SK-N-SH (cell line): Measurements from ENCODE around the gene FMO1. TPM values are rescaled to one million over a fixed set of nuclear protein-coding genes. Genes with fewer than 3 reads are reported as not detected.

Experiments
- CTCF ChIA-PET: fragments of 300-600, 350-600 bp; formaldehyde crosslinking; extraction: SDS; loops from one replicate; lab custom pipeline; 2021; lab: Yijun Ruan, JAX
- POLR2A ChIA-PET: fragments of 350-600 bp; sonication (Branson Sonifier 250); formaldehyde crosslinking; extraction: SDS; loops from one replicate; lab custom pipeline; 2020; ENCODE audit warnings: antibody characterized with exemption, inconsistent platforms; lab: Yijun Ruan, JAX
- DNase-seq: peaks from one replicate; pipeline ENCODE4 v3.0.0; 2012
- H2AFZ ChIP-seq: fragments of 200-600 bp; sonication (generic); 2 replicates; pipeline ENCODE4 v1.8.1; 2016; ENCODE audit warnings: antibody characterized with exemption, mild to moderate bottlenecking, low read depth
- H3F3A ChIP-seq: fragments of 200-600 bp; sonication (generic); replicated peaks from 2 replicates; pipeline ENCODE3; 2016; ENCODE audit warnings: antibody characterized with exemption, mild to moderate bottlenecking; ENCODE audit not compliant: insufficient read depth
- H3K27ac ChIP-seq, 2 experiments: fragments of 200-500 bp in 1 of 2; fragments of 200-600 bp in 1 of 2; sonication (Bioruptor generic) in 1 of 2; sonication (generic), shearing (Covaris generic) in 1 of 2; 2 replicates each; pipeline versions ENCODE4 v1.5.1 to v1.6.1; 2014 to 2016; ENCODE audit warnings: low read depth in 2 of 2, inconsistent platforms in 1 of 2, low read length in 1 of 2, mild to moderate bottlenecking in 1 of 2, mixed read lengths in 1 of 2
- H3K27me3 ChIP-seq: fragments of 200-600 bp; sonication (generic), shearing (Covaris generic); 2 replicates; pipeline ENCODE4 v1.6.1; 2016; ENCODE audit warnings: mixed run types; ENCODE audit not compliant: insufficient read depth
- H3K36me3 ChIP-seq, 2 experiments: fragments of 200-500 bp in 1 of 2; fragments of 200-600 bp in 1 of 2; sonication (Bioruptor generic) in 1 of 2; sonication (generic) in 1 of 2; replicated peaks in 1 of 2; 2 replicates each; pipeline versions ENCODE3 to v1.5.1; 2014 to 2016; ENCODE audit warnings: low read length in 1 of 2, mild to moderate bottlenecking in 1 of 2; ENCODE audit not compliant: insufficient read depth in 2 of 2, control insufficient read depth in 1 of 2
- H3K4me1 ChIP-seq, 2 experiments: fragments of 200-500 bp in 1 of 2; fragments of 200-600 bp in 1 of 2; sonication (Bioruptor generic) in 1 of 2; sonication (generic), shearing (Covaris generic) in 1 of 2; 2 replicates each; pipeline versions ENCODE4 v1.5.1 to v1.6.1; 2014 to 2016; ENCODE audit warnings: low read depth in 1 of 2, low read length in 1 of 2, mixed run types in 1 of 2; ENCODE audit not compliant: insufficient read depth in 2 of 2, control insufficient read depth in 1 of 2
- H3K4me2 ChIP-seq: fragments of 200-600 bp; sonication (generic), shearing (Covaris generic); 2 replicates; pipeline ENCODE4 v1.6.1; 2017; ENCODE audit warnings: mixed run types
- H3K4me3 ChIP-seq, 2 experiments: fragments of 200-500 bp in 1 of 2; fragments of 200-600 bp in 1 of 2; sonication (Bioruptor generic) in 1 of 2; sonication (generic), shearing (Covaris generic) in 1 of 2; 2 replicates each; pipeline versions ENCODE4 v1.5.1 to v1.8.1; 2014 to 2016; ENCODE audit warnings: low read depth in 2 of 2, inconsistent platforms in 1 of 2, low read length in 1 of 2, mild to moderate bottlenecking in 1 of 2, mixed read lengths in 1 of 2, moderate library complexity in 1 of 2
- H3K79me2 ChIP-seq: fragments of 200-600 bp; sonication (generic); 2 replicates; pipeline ENCODE4 v1.8.1; 2017; ENCODE audit warnings: mild to moderate bottlenecking; ENCODE audit not compliant: insufficient read depth
- H3K9ac ChIP-seq: fragments of 200-600 bp; sonication (generic); 2 replicates; pipeline ENCODE4 v1.6.1; 2017; ENCODE audit warnings: mixed run types
- H3K9me2 ChIP-seq: fragments of 200-600 bp; sonication (generic); 2 replicates; pipeline ENCODE4 v1.6.1; 2017; ENCODE audit warnings: mixed run types
- H3K9me3 ChIP-seq: fragments of 200-600 bp; sonication (generic); 2 replicates; pipeline ENCODE4 v1.6.1; 2017; ENCODE audit warnings: mixed run types, mild to moderate bottlenecking, moderate library complexity
- H4K20me1 ChIP-seq: fragments of 200-600 bp; sonication (generic); 2 replicates; pipeline ENCODE4 v1.6.1; 2017; ENCODE audit warnings: mild to moderate bottlenecking, mixed run types; ENCODE audit not compliant: insufficient read depth
- CHD2 ChIP-seq: fragments of 150-350 bp; IDR thresholded peaks from 2 replicates; pipeline ENCODE4 v1.6.1; 2018; ENCODE audit warnings: low read length; ENCODE audit not compliant: partially characterized antibody
- ELF1 ChIP-seq: IDR thresholded peaks from 2 replicates; pipeline ENCODE4 v1.4.0; 2012
- FOXJ3 ChIP-seq: sonication (generic); formaldehyde crosslinking; IDR thresholded peaks from 2 replicates; pipeline ENCODE4 v1.5.1; 2020; ENCODE audit warnings: mild to moderate bottlenecking, missing genetic modification reagents
- FOXM1 ChIP-seq: IDR thresholded peaks from 2 replicates; pipeline ENCODE4 v1.4.0; 2012; ENCODE audit warnings: low read depth, mild to moderate bottlenecking
- IRF3 ChIP-seq: fragments of 150-350 bp; IDR thresholded peaks from 2 replicates; pipeline ENCODE4 v1.6.1; 2016; ENCODE audit warnings: mild to moderate bottlenecking, low read depth, low read length
- JUND ChIP-seq: IDR thresholded peaks from 2 replicates; pipeline ENCODE4 v1.4.0; 2012
- NFIC ChIP-seq: IDR thresholded peaks from 2 replicates; pipeline ENCODE4 v1.4.0; 2012; ENCODE audit warnings: borderline replicate concordance
- POLR2AphosphoS5 ChIP-seq: IDR thresholded peaks from 2 replicates; pipeline ENCODE4 v1.6.1; 2012; ENCODE audit warnings: low read depth, low read length
- RAD21 ChIP-seq: IDR thresholded peaks from 2 replicates; pipeline ENCODE4 v1.6.1; 2012; ENCODE audit warnings: mild to moderate bottlenecking, low read length
- RCOR1 ChIP-seq: fragments of 150-350 bp; IDR thresholded peaks from 2 replicates; pipeline ENCODE4 v1.6.1; 2017; ENCODE audit warnings: antibody characterized with exemption, low read length
- RFX5 ChIP-seq: IDR thresholded peaks from 2 replicates; pipeline ENCODE4 v1.6.1; 2012; ENCODE audit warnings: mild to moderate bottlenecking, improper control_type of control experiment, low read length
- RXRA ChIP-seq: IDR thresholded peaks from 2 replicates; pipeline ENCODE4 v1.4.0; 2012; ENCODE audit warnings: low read depth, mild to moderate bottlenecking, borderline replicate concordance
- SMC3 ChIP-seq: IDR thresholded peaks from 2 replicates; pipeline ENCODE4 v1.6.1; 2012; ENCODE audit warnings: low read depth, low read length, improper control_type of control experiment
- TEAD4 ChIP-seq: IDR thresholded peaks from 2 replicates; pipeline ENCODE4 v1.4.0; 2012; ENCODE audit warnings: mild to moderate bottlenecking, borderline replicate concordance; ENCODE audit not compliant: insufficient read depth
- YY1 ChIP-seq: IDR thresholded peaks from 2 replicates; pipeline ENCODE4 v1.4.0; 2012; ENCODE audit warnings: low read depth, mild to moderate bottlenecking
- WGBS: methylation state at CpG from one replicate; pipeline ENCODE4 v1.1.6; 2017; ENCODE audit warnings: low lambda C conversion rate; 5-methylcytosine and 5-hydroxymethylcytosine counted together
- polyA plus RNA-seq, 3 experiments: library from polyadenylated mRNA; depleted of rRNA; stranded (reverse); fragments of >200 nt; gene quantifications; 2 replicates each; pipeline ENCODE4 v1.2.3, GENCODE V29; 2012
- TF ChIP-seq, protein P1 (sequence below): fragments of 150-350 bp; IDR thresholded peaks from 2 replicates; pipeline ENCODE4 v1.6.1; 2017; ENCODE audit warnings: antibody characterized with exemption, low read length, low read depth, borderline replicate concordance
- TF ChIP-seq, protein P2 (sequence below): IDR thresholded peaks from 2 replicates; pipeline ENCODE4; 2012
- TF ChIP-seq, protein P3 (sequence below): IDR thresholded peaks from 2 replicates; pipeline ENCODE4 v1.4.0; 2012; ENCODE audit warnings: low read depth
- TF ChIP-seq, protein P4 (sequence below): fragments of 200-600 bp; sonication (generic); IDR thresholded peaks from 2 replicates; pipeline ENCODE4 v1.6.1; 2017; ENCODE audit warnings: antibody characterized with exemption, mild to moderate bottlenecking, moderate library complexity

The FMO1 gene
- polyA plus RNA-seq, 1 of the 3 experiments (the other 2 are of a cell fraction) = not detected

GRCh38 chr1:171258429-171258828, 10.1 kb downstream of the FMO1 start:
- Histone ChIP-seq H3K9ac (no peak overlapping the region), H3K79me2 (no peaks in the 10 kb centered on the region), H3K27ac (no peak overlapping the region), H3K9me2 (no peaks in the 10 kb centered on the region), H3K27me3 (peaks cover 67% of the 10 kb centered on the region; the same call in 1 of the 2 replicates), H4K20me1 (no peaks in the 10 kb centered on the region), H3K4me1 (peaks cover 0 to 6% of the 10 kb centered on the region in 2 experiments; a peak in 2 of 4 replicates), H2AFZ (no peak overlapping the region), H3K4me2 (no peak overlapping the region), H3F3A (peaks cover 7% of the 10 kb centered on the region), H3K4me3 (no peak overlapping the region; a peak in 1 of 4 replicates), H3K9me3 (no peaks in the 10 kb centered on the region), H3K36me3 (peaks cover 0 to 4% of the 10 kb centered on the region in 2 experiments)
- no peak for DNase-seq
- TF ChIP-seq TEAD4 (no peak), ELF1 (no peak), CHD2 (no peak), RXRA (no peak), FOXJ3 (CRISPR knock-in tag) (no peak), FOXM1 (no peak)
- TF ChIP-seq, protein P1, sequence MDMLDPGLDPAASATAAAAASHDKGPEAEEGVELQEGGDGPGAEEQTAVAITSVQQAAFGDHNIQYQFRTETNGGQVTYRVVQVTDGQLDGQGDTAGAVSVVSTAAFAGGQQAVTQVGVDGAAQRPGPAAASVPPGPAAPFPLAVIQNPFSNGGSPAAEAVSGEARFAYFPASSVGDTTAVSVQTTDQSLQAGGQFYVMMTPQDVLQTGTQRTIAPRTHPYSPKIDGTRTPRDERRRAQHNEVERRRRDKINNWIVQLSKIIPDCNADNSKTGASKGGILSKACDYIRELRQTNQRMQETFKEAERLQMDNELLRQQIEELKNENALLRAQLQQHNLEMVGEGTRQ = no peak
- ChIA-PET CTCF (interaction anchor here (0.8 to 4.0 kb wide), 2 partner anchors 13 to 55 kb away, joined by 3 to 22 read pairs; partner anchors contain the start of gene FMO4), POLR2A (no interaction called here)
- 34% methylated on average over 3 of the region's 3 CpGs for WGBS

GRCh38 chr1:171258943-171259342, 10.6 kb downstream of the FMO1 start:
- CTCF ChIA-PET = interaction anchor here (0.5 to 4.0 kb wide), 3 partner anchors 13 to 55 kb away, joined by 3 to 22 read pairs (median 3); partner anchors contain the start of gene FMO4
- no peak overlapping the region for H2AFZ ChIP-seq
- POLR2A ChIA-PET = no interaction called here

More at GRCh38 chr1:171258943-171259342, 10.6 kb downstream of the FMO1 start:
- DNase-seq = no peak
- WGBS = 14% methylated on average over 2 of the region's 2 CpGs
- H3F3A ChIP-seq = peaks cover 7% of the 10 kb centered on the region
- TF ChIP-seq JUND (no peak), RAD21 (no peak), TEAD4 (no peak), RFX5 (no peak), NFIC (no peak), YY1 (no peak), SMC3 (no peak), RCOR1 (no peak), POLR2AphosphoS5 (no peak), IRF3 (no peak)
- TF ChIP-seq, protein P2, sequence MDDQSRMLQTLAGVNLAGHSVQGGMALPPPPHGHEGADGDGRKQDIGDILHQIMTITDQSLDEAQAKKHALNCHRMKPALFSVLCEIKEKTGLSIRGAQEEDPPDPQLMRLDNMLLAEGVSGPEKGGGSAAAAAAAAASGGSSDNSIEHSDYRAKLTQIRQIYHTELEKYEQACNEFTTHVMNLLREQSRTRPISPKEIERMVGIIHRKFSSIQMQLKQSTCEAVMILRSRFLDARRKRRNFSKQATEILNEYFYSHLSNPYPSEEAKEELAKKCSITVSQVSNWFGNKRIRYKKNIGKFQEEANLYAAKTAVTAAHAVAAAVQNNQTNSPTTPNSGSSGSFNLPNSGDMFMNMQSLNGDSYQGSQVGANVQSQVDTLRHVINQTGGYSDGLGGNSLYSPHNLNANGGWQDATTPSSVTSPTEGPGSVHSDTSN = no peak
- TF ChIP-seq, protein P3, sequence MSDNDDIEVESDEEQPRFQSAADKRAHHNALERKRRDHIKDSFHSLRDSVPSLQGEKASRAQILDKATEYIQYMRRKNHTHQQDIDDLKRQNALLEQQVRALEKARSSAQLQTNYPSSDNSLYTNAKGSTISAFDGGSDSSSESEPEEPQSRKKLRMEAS = no peak
- TF ChIP-seq, protein P4, sequence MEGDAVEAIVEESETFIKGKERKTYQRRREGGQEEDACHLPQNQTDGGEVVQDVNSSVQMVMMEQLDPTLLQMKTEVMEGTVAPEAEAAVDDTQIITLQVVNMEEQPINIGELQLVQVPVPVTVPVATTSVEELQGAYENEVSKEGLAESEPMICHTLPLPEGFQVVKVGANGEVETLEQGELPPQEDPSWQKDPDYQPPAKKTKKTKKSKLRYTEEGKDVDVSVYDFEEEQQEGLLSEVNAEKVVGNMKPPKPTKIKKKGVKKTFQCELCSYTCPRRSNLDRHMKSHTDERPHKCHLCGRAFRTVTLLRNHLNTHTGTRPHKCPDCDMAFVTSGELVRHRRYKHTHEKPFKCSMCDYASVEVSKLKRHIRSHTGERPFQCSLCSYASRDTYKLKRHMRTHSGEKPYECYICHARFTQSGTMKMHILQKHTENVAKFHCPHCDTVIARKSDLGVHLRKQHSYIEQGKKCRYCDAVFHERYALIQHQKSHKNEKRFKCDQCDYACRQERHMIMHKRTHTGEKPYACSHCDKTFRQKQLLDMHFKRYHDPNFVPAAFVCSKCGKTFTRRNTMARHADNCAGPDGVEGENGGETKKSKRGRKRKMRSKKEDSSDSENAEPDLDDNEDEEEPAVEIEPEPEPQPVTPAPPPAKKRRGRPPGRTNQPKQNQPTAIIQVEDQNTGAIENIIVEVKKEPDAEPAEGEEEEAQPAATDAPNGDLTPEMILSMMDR = no peak
- H3K4me1 ChIP-seq = peaks cover 0 to 6% of the 10 kb centered on the region in 2 experiments; a peak in 2 of 4 replicates
- peaks cover 0 to 4% of the 10 kb centered on the region in 2 experiments for H3K36me3 ChIP-seq
- peaks cover 66% of the 10 kb centered on the region; the same call in 1 of the 2 replicates for H3K27me3 ChIP-seq
- H3K4me2 ChIP-seq = no peak overlapping the region
- no peaks in the 10 kb centered on the region for H4K20me1 ChIP-seq
- H3K9me3 ChIP-seq = no peaks in the 10 kb centered on the region
- no peaks in the 10 kb centered on the region for H3K9me2 ChIP-seq
- H3K27ac ChIP-seq = no peak overlapping the region
- no peak overlapping the region for H3K9ac ChIP-seq
- no peak overlapping the region for H3K4me3 ChIP-seq
- no peaks in the 10 kb centered on the region for H3K79me2 ChIP-seq
